OCI-LY3 (cell line): Measurements from ENCODE around the gene CDC45.

Experiments used
- CTCF ChIP-seq: fragments of 200-600, 300-600 bp; sonication (generic); IDR thresholded peaks from 2 replicates; pipeline ENCODE4 v1.5.1; 2014; ENCODE audit warnings: antibody characterized with exemption, low read length, low read depth
- EZH2phosphoT487 ChIP-seq: fragments of 200-600 bp; shearing (Covaris generic); IDR thresholded peaks from 2 replicates; pipeline ENCODE4 v1.6.1; 2018; ENCODE audit warnings: antibody characterized with exemption, mixed run types, low read depth

- no peak for TF ChIP-seq CTCF
- TF ChIP-seq EZH2phosphoT487: no peak
These were observed 15.0 kb downstream of the CDC45 start for GRCh38 chr22:19494676-19495173.
